Islet precursor cell (in vitro differentiated cells): ENCODE data around the gene KLK6.
A peak's percentile ranks its signal among the peaks of the same experiment; 100 is the strongest.
"Not testable (repeated sequence)": the region's sequence is repeated elsewhere in the genome, so short reads cannot be mapped to it uniquely, and the experiment has no call there.

Source experiments
- DNase-seq: peaks from one replicate; pipeline ENCODE4 v3.0.0-alpha.2; 2018

Gene KLK6

GRCh38 chr19:50984416-50984815 is 15.0 kb upstream of the KLK6 start:
- DNase-seq: not testable (repeated sequence)

GRCh38 chr19:50983625-50984292 is 14.4 kb upstream of the KLK6 start, which contains the start of gene KLK7:
TSS of gene KLK7 (minus strand) at chr19:50983917. CDS start at chr19:50982399, 1,518 bp downstream.
- no peak for DNase-seq

GRCh38 chr19:50982186-50982585 is 12.8 kb upstream of the KLK6 start:
- DNase-seq: no peak

GRCh38 chr19:50981587-50982146 is 12.3 kb upstream of the KLK6 start:
- DNase-seq: no peak

GRCh38 chr19:50980208-50980607 is 10.8 kb upstream of the KLK6 start:
- DNase-seq: no peak

- no peak for DNase-seq
These were observed 10.4 kb upstream of the KLK6 start for GRCh38 chr19:50979758-50980157.

- DNase-seq: no peak
These were observed 9.5 kb upstream of the KLK6 start for GRCh38 chr19:50978772-50979390.

- DNase-seq: no peak
These were observed 8.2 kb upstream of the KLK6 start for GRCh38 chr19:50977626-50978025.

- peak; percentile 96 for DNase-seq
These were observed 6.4 kb upstream of the KLK6 start for GRCh38 chr19:50975766-50976165.

- DNase-seq: peak; percentile 78
These were observed 5.5 kb upstream of the KLK6 start for GRCh38 chr19:50974702-50975556.

GRCh38 chr19:50972795-50973376 is 3.5 kb upstream of the KLK6 start:
- DNase-seq: no peak

- DNase-seq: not testable (repeated sequence)
These were observed 419 bp upstream of the KLK6 start for GRCh38 chr19:50969810-50970209.

GRCh38 chr19:50968716-50969412 is 527 bp downstream of the KLK6 start:
- peak; percentile 88 for DNase-seq

- no peak for DNase-seq
These were observed 1.3 kb downstream of the KLK6 start for GRCh38 chr19:50967929-50968715.

- no peak for DNase-seq
These were observed 5.1 kb downstream of the KLK6 start for GRCh38 chr19:50964266-50964665.

- no peak for DNase-seq
These were observed 6.0 kb downstream of the KLK6 start for GRCh38 chr19:50963381-50963780.

GRCh38 chr19:50962245-50962644 is 7.1 kb downstream of the KLK6 start:
- no peak for DNase-seq

GRCh38 chr19:50959731-50960500 is 9.5 kb downstream of the KLK6 start:
- DNase-seq: no peak

- DNase-seq: no peak
These were observed 11.8 kb downstream of the KLK6 start for GRCh38 chr19:50957587-50957986.

- DNase-seq: peak; percentile 71
These were observed 16.5 kb downstream of the KLK6 start, which contains the start of gene KLK5 for GRCh38 chr19:50952910-50953309. TSS of gene KLK5 (minus strand) at chr19:50953038. CDS start at chr19:50952657, 381 bp downstream.

- DNase-seq: no peak
These were observed 19.5 kb downstream of the KLK6 start for GRCh38 chr19:50949861-50950260.
